Hematopoietic multipotent progenitor cell (in vitro differentiated cells): ENCODE data around the gene PAGE2. TPM values are rescaled to one million over a fixed set of nuclear protein-coding genes. Genes with fewer than 3 reads are reported as not detected.
A peak's percentile ranks its signal among the peaks of the same experiment; 100 is the strongest.
"Not testable (repeated sequence)": the region's sequence is repeated elsewhere in the genome, so short reads cannot be mapped to it uniquely, and the experiment has no call there.

Experiments used
- DNase-seq, 3 donors: peaks; one replicate each; pipeline ENCODE4 v3.0.0-alpha.2; 2011 to 2015; ENCODE audit warnings: low read depth in 2 of 3, low spot score in 2 of 3
- total RNA-seq: library from RNA; depleted of rRNA; stranded (reverse); fragments of >200 nt; gene quantifications from one replicate; pipeline ENCODE4 v1.2.3, GENCODE V29; 2012

The PAGE2 gene, protein sequence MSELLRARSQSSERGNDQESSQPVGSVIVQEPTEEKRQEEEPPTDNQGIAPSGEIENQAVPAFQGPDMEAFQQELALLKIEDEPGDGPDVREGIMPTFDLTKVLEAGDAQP
- not detected for total RNA-seq

DNA sequence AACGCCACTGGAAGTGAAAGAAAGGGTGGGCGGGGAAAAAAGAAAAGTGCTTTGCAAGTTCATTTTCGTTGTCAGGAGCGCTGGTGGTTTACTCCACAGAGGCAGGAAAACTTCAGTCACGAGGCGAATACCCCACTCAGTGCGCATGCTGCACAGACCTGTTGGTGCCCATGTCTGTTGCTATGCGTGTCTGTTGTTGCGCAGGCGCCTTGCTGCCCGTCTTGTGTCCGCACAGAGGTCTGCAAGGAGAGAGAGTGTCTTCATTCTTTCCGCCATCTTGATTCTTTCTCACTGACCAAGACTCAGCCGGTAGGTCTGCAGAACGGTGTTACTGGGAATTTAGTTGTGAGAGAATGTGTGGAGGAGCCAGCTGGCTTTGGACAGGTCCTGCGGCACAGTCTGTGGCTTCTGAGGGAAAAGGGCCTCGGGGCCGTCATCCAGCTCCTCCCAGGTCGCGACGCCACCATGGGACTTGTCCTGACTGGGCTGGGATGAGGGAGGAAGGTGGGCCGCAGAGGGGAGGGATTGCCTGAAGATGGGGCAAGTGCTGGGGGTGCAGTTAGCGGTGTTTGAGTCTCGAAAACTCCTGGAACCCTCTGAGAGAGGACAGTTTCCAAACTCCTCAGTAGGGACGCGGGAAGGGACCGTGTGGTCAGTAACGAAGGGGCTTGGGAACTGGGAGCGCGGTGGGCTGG, at the start of gene PAGE2:
PAGE2 (plus strand) TSS at position 224 of the 695 bp plus-strand sequence. CDS start 1,003 bp downstream, outside the sequence.
- DNase-seq: no peak

DNA sequence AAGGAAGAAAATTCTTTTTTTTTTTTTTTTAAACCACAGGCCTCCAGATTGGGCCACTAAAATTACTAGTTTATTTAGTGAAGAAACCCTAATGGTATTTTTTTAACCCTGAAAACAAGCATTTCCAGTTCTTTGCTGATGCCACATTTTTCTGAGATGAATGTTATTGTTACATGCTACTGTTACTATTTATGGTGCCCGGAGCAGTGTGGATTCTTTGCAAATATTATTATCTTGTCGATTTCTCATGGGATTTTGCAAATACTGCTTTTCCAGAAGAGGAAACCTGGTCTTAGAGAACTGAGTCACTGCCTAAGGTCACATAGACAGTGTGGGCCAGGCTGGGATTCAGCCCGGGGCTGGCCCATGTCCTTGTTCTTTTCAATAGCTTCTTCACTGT, 49.3 kb upstream of the PAGE2 start:
- no peak for DNase-seq

DNA sequence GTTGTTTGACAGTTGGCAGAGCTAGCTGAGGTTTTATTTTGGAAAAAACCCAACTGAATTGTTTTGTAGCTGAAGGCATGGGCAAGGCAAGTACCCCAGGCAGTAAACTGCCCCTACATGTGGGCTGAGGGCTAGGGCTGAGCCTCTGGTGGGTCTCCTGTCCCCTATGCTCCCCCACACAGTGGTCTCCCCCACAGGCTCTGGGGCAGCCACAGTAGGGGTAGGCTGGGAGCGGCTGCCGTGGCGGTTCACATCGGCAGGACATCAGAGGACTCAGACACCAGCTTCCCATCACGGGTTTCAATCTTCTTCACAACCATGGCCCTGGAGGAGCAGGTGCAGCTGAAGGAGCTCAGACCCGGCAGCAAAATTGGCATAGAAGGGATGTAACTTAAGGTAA, 47.3 kb upstream of the PAGE2 start:
- DNase-seq: no peak

DNA sequence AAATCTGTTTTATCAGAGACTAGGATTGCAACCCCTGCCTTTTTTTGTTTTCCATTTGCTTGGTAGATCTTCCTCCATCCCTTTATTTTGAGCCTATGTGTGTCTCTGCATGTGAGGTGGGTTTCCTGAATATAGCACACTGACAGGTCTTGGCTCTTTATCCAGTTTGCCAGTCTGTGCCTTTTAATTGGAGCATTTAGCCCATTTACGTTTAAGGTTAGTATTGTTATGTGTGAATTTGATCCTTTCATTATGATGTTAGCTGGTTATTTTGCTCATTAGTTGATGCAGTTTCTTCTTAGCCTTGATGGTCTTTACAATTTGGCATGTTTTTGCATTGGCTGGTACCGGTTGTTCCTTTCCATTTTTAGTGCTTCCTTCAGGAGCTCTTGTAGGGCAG, 38.2 kb upstream of the PAGE2 start:
- DNase-seq: not testable (repeated sequence)

DNA sequence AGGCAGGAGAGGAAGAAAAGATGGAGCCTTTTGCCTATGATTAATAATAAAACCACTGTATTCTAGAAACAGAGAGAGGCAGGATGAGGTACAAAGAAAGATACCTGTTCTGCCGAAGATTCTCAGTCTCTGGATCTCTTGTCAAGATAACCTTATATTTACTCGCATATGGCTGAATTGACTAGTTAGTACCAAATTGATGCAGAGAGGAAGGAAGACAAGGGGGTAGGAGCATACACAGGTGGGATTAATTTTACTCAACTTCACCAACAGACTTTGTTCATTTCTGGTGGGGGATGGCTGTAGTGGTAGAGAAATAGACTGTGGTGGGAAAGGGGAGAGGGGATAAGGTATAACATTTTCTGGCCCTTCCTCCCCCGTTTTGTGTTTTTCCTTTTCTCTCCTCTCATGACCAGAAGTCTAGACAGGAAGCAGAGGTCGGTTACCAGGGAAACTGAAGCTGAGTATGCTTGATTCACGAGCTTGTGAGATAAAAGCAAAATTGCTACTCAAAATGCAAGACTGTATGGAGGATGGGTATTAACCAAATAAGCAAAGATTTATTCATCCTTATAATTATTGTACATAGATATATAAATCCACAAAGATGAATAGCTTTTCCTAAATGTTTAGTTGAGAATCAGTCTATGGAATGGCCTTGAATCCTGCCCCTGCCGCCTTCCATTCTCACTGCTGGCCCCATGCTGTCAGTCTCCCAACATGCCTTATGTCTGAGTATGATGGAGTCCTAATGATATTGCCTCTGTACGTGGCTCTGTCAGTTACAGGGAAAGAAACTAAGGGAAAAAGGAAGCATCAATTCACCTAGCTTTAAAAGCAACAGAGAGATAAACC, 31.8 kb upstream of the PAGE2 start:
- DNase-seq: peak; percentile 13 to 54 (median 16)

DNA sequence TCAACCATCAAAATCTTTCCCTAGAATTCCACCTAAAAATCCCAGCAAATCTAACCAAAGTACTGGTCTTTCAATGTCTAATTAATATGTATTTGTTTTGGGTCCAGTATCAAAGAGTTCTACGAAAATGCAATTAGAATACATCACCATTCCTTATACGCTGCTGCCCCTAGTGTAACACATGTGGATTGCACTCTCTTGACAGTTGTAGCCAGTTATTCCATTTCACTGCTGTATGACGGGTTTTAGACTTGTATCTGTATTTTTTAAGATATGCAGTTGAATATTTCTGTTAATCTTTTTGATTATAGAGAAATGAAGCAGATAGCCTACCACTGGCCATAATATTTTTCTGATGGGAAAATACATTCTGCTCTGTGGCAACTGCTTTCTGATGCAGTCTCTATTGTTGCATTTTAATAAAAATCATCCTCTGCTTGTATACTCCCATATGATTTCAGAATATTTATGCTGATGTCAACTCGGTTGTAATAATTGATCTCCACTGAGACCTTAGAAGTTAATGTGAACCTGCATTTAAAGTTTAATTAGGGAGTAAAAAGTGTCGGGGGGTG, 31.1 kb upstream of the PAGE2 start:
- peak; percentile 9 to 47 (median 10) for DNase-seq

DNA sequence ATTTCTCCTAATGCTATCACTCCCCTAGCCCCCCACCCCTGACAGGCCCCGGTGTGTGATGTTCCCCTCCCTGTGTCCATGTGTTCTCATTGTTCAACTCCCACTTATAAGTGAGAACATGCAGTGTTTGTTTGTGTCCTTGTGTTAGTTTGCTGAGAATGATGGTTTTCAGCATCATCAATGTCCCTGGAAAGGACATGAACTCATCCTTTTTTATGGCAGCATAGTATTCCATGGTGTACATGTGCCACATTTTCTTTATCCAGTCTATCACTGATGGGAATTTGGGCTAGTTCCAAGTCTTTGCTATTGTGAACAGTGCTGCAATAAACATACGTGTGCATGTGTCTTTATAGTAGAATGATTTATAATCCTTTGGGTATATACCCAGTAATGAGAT, 21.6 kb upstream of the PAGE2 start:
- not testable (repeated sequence) for DNase-seq

DNA sequence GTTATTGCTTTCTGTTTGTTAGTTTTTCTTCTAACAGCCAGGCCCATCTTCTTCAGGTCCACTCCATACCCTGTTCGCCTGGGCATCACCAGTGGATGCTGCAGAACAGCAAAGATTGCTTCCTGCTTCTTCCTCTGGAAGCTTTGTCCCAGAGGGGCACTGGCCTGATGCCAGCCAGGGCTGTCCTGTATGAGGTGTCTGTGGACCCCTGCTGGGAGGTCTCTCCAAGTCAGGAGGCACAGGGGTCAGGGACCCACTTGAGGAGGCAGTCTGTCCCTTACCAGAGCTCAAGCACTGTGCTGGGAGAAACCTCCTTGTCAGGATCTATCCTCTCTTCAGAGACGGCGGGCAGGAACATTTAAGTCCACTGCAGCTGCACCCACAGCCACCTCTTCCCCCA, 16.5 kb upstream of the PAGE2 start:
- no peak for DNase-seq

DNA sequence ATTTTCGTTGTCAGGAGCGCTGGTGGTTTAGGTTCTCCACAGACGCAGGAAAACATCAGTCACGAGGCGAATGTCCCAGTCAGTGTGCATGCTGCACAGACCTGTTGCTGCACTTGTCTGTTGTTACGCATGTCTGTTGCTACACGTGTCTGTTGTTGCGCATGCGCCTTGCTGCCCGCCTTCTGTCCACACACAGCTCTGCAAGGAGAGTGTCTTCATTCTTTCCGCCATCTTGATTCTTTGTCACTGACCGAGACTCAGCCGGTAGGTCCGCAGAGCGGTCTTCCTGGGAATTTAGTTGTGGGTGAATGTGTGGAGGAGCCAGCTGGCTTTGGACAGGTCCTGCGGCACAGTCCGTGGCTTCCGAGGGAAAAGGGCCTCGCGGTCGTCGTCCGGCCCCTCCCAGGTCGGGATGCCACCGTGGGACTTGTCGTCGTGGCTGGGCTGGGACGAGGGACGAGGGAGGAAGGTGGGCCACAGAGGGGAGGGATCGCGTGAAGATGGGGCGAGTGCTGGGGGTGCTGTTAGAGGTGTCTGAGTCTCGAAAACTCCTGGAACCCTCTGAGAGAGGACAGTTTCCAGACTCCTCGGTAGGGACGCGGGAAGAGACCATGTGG, 13.9 kb upstream of the PAGE2 start, which contains the start of gene PAGE2B:
PAGE2B (plus strand) TSS at position 180 of the 617 bp plus-strand sequence. CDS start 1,012 bp downstream, outside the sequence.
- DNase-seq: no peak

DNA sequence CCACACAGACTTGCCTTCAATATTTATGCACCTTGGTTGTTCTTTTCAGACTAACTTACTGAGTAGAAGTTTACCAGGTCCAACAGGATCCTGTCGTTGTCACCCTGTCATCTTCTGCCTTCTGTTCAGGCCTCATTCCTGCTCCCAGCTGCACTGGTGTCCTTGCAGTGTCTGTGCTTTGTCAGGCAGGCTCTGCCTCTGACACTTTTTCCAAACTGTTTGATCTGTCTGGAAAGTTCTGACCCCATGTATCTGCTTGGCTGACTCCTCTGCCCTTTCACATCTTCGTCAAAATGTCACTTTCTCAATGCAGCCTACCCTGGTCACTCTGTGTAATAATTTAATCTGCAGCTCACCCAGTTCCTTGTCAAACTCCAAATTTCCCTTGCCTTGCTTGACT, 9.9 kb downstream of the PAGE2 start:
- DNase-seq: no peak

DNA sequence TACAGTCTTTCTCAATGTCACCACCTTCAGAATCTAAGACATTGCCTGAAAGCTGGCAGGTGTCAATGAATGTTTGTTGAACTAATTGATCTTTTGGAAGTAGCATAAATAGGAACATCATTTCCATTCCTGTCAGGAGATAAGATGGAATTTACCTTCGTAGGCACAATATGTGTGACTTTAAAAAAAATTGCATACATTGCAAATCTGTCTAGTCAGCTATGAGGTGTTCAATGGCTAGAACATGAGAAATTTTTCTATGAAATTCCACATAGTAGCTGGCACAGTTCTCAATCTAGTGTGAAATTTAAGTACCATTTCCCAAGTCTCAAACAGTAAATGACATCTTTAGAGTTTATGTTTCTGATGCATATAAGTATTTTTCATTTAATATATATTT, 10.3 kb downstream of the PAGE2 start:
- DNase-seq: no peak

DNA sequence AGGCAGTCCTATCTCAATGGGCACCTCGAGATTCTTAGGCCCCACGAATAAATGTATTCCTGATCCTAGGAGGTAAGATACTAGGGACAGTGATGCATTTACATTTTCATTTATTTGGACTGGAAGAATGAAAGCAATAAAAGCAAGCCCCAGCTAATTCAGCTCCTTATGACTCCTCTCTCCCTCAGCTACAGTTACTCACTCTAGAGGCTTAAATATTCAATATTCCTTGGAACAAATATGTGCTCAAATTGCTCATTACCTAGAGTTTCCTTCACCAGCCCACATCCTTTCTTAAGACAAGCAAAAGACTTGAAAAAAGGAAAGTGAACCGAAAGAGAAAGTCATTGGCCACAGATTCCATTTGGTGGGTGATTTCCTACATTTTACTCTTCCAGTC, 13.9 kb downstream of the PAGE2 start:
- no peak for DNase-seq

DNA sequence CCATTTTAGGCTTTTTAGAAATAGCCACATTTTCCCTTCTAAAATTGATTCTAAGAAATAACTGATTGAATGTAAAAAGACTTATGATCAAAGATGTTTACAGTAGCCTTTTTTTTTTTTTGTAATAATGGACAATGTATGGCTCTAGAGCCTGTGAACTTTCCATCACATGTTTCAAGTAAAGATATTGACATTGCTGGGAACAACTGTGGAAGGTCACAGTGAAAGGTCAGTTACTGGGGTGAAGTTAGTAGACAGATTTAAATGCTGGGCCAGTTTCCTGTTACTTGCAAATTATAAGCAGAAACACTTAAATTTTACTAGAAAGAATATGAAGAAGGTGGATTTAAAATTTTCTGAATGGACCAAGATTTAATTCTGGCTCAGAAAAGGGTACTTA, 18.4 kb downstream of the PAGE2 start:
- DNase-seq: no peak

DNA sequence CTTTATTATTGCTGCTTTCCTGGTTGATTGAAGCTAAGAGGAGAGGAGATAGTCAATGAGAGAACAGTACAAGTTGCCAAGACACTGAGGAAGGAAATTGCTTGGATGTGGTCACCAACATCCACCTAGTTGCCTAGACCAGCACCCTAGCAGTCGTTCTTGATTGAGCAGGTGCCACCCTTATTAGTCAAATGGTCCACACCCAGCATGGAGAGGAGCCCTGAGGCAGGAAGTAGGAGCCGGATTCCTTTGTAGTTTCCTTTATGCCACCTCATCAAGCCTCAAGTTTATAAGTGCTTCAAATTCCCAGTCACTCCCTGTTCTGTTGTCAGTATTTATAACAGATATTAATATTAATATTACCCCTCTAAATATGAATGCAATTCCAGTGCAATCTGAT, 19.1 kb downstream of the PAGE2 start:
- no peak for DNase-seq

DNA sequence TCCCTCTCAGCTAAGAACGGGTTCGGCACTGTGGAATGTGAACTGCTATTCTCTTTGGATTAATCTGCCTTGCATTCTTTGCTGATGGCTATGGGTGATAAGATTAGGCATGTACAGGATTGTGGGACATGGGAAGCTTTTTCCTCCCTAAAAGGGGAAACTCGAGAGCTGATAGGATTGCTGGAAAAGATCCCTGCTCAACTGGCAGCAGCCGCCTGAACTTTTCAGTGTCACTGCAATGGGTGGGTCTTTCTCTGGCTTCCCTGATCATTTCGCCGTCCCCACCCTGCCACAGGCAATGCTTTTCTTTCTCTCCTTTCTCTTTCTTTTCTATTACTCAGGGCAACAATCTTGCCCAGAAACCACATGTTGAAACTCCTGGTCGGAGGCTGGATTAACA, 20.5 kb downstream of the PAGE2 start:
- no peak for DNase-seq

DNA sequence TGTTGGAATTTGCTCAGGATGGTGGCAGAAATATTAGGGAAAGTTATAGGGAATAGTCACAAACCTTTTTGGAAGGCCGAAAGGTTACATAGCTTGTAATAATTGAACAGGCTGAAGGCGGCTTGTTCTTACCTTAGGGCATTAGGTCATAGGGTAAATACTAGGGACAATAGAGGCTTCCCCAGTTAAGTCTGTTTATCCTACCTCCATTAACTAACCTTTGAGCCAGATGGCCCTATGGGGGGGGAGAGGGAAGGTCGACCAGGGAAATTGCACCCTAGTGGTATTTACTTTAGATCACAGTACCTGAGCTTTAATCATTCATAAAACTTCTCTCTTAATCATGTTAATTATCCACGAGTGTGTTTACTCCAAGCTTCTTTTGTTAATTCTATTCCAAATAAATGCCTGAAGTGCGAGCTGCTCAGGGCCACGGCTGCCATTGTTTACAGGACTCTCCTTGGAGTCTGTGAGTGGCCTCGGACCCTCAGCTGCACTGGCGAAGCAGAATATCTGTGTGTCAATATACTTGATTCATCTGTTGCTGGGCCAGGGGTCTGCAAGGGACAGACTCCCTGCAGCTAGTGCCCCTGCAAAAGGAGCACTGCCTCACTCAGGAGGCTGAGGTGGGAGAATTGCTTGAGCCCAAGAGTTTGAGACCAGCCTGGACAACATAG, 22.9 kb downstream of the PAGE2 start:
- DNase-seq: no peak

DNA sequence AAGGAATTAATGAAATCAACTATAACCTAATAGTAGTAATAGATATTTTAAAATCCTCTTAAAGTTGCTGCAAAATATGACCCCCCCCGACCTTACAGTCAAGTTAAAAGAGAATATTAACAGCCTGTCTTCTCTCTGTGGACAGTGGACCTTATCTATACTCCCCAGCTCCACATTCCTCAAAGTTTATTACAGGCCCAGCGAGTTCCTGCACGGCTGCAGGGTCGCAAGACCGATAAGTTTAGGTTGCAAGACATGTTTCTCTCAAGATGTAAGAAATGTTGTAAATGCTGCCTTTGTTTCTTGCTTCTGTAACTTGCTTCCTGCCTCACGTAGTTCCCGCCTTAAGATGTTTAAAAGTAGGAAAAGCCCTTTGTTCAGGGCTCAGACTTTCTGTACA, 27.8 kb downstream of the PAGE2 start:
- not testable (repeated sequence) for DNase-seq

DNA sequence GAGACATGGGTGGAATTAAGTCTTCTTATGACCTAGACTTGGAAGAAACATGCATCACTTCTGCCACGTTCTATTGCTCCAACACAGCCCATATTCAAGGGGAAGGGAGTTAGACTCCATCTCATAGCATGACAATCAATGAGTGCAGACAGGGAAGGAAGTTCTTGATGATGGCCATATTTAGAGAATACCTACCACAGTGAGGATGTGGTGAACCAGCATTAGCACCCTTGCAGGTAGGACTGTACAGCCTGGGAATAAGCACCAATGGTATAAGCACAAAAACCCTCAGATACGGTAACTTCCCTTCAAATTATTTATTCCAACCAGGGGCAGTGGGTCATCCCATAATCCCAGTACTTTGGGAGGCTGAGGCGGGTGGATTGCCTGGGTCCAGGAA, 29.8 kb downstream of the PAGE2 start:
- no peak for DNase-seq

DNA sequence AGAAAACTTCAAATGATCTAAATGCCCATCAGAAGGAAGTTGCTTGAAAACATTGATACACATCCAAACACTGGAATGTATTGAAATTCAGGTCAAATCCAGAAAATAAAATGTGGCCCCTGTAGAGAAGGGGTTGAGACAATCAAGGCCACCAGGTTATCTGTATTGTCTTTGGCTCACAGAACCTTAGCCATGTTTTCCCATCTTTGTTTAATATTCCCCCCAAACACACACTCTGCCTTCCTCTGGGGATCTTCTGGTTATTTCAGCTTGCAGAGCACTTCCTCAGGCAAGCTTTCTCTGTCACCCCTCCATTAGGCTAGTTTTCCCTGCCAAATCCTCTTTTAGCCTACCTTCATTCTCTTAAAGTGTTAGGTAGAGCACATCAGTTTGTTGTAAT, 30.5 kb downstream of the PAGE2 start:
- no peak for DNase-seq

DNA sequence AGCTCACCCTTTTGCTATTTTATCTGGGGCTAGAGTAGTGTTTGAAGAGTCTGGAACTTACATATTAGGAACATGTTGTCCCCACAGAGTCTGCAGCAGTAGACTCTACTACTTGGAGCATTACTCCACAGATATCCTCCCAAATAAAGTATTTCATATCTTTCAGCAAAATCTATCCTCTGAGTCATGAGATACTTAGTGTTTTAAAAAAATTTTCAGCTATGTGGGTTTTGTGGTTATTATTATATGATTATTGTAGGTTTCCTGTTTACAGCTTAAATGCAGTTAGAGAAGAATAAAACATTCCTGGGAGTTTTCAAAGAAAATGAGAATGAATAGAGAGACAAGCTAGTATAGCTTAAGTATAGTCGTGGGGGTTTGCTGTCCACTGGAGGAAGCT, 30.9 kb downstream of the PAGE2 start:
- DNase-seq: no peak
